ENCODE results near the gene SRC.

Gene SRC

GRCh38 chr20:37407019-37407566, 61.2 kb downstream of the SRC start:
- in situ Hi-C loops (cut with MboI; ENCODE audit: low sequenced_read_pairs): no loop called here

GRCh38 chr20:37407573-37408002, 61.6 kb downstream of the SRC start:
- in situ Hi-C loops (cut with MboI; ENCODE audit: low sequenced_read_pairs): no loop called here

GRCh38 chr20:37408302-37409193, 62.6 kb downstream of the SRC start:
- in situ Hi-C loops (cut with MboI; ENCODE audit: low sequenced_read_pairs): no loop called here

GRCh38 chr20:37411408-37412219, 65.7 kb downstream of the SRC start:
- in situ Hi-C loops (cut with MboI; ENCODE audit: low sequenced_read_pairs): no loop called here

GRCh38 chr20:37413023-37413334, 67.0 kb downstream of the SRC start:
- in situ Hi-C loops (cut with MboI; ENCODE audit: low sequenced_read_pairs): no loop called here

GRCh38 chr20:37413379-37413778, 67.4 kb downstream of the SRC start:
- in situ Hi-C loops (cut with MboI; ENCODE audit: low sequenced_read_pairs): no loop called here

GRCh38 chr20:37414224-37415035, 68.5 kb downstream of the SRC start:
- in situ Hi-C loops (cut with MboI; ENCODE audit: low sequenced_read_pairs): no loop called here

- in situ Hi-C loops (cut with MboI; ENCODE audit: low sequenced_read_pairs): no loop called here
These were observed 69.5 kb downstream of the SRC start for GRCh38 chr20:37415118-37416085.

GRCh38 chr20:37416100-37416847, 70.3 kb downstream of the SRC start:
- in situ Hi-C loops (cut with MboI; ENCODE audit: low sequenced_read_pairs): no loop called here

GRCh38 chr20:37416848-37417616, 71.1 kb downstream of the SRC start:
- in situ Hi-C loops (cut with MboI; ENCODE audit: low sequenced_read_pairs): no loop called here

- in situ Hi-C loops (cut with MboI; ENCODE audit: low sequenced_read_pairs): no loop called here
These were observed 71.9 kb downstream of the SRC start for GRCh38 chr20:37417617-37418467.

- in situ Hi-C loops (cut with MboI; ENCODE audit: low sequenced_read_pairs): no loop called here
These were observed 72.7 kb downstream of the SRC start for GRCh38 chr20:37418591-37419109.

- in situ Hi-C loops (cut with MboI; ENCODE audit: low sequenced_read_pairs): no loop called here
These were observed 73.4 kb downstream of the SRC start for GRCh38 chr20:37419307-37419706.

- in situ Hi-C loops (cut with MboI; ENCODE audit: low sequenced_read_pairs): no loop called here
These were observed 74.0 kb downstream of the SRC start for GRCh38 chr20:37419774-37420542.

GRCh38 chr20:37420610-37421009, 74.7 kb downstream of the SRC start:
- in situ Hi-C loops (cut with MboI; ENCODE audit: low sequenced_read_pairs): no loop called here

Data from HL-60/S4 treated with retinoic acid at 250 ng/mL for 4 days and 3 days (cell line).